Measurements from ENCODE around the gene APOB.

The APOB gene

GRCh38 chr2:20957788-20958525 is 85.9 kb downstream of the APOB start:
- H3K4me3 ChIP-seq (ENCODE audit: insufficient read depth in 1 of 2, low read depth in 1 of 2, low read length in 2 of 2), result no peak overlapping the region

GRCh38 chr2:20955277-20956026 is 88.4 kb downstream of the APOB start:
- 81% methylated on average over 8 of the region's 10 CpGs for WGBS

More at GRCh38 chr2:20957788-20958525, 85.9 kb downstream of the APOB start:
- Histone ChIP-seq H3K9ac (ENCODE audit: low read length) (no peak overlapping the region), H3K4me2 (ENCODE audit: low read length, poor library complexity, severe bottlenecking) (no peak overlapping the region), H3K4me1 (ENCODE audit: control insufficient read depth, insufficient read depth, low read depth, low read length) (peaks cover 6% of the 10 kb centered on the region), H2AFZ (ENCODE audit: low read depth, low read length) (no peak overlapping the region), H2BK15ac (ENCODE audit: low read depth, poor library complexity, severe bottlenecking) (no peak overlapping the region), H2BK120ac (ENCODE audit: low read depth, low read length) (no peak overlapping the region), H3K9me3 (ENCODE audit: control insufficient read depth, low read length) (no peaks in the 10 kb centered on the region), H3K27me3 (ENCODE audit: control insufficient read depth in 1 of 2, insufficient read depth in 1 of 2, low read length in 2 of 2) (peaks cover 8 to 40% of the 10 kb centered on the region in 2 experiments), H3K36me3 (ENCODE audit: control insufficient read depth in 1 of 2, insufficient read depth in 2 of 2, low read depth in 1 of 2, low read length in 2 of 2) (no peaks in the 10 kb centered on the region), H3K79me1 (replicated peaks; ENCODE audit: low read length, poor library complexity, severe bottlenecking) (no peaks in the 10 kb centered on the region), H3K23ac (ENCODE audit: low read length in 2 of 2) (no peak overlapping the region), H3K27ac (ENCODE audit: low read length, poor library complexity, severe bottlenecking) (no peak overlapping the region), H2BK12ac (ENCODE audit: low read length in 2 of 2) (no peak overlapping the region), H3K18ac (ENCODE audit: low read depth in 1 of 2, low read length in 2 of 2) (no peak overlapping the region), H3K14ac (ENCODE audit: low read length in 2 of 2) (no peak overlapping the region), H4K8ac (ENCODE audit: low read length) (no peak overlapping the region), H2AK5ac (ENCODE audit: low read length, severe bottlenecking) (no peak overlapping the region), H2BK5ac (ENCODE audit: low read depth, low read length, poor library complexity, severe bottlenecking) (no peak overlapping the region), H4K91ac (ENCODE audit: low read length) (no peak overlapping the region), H3K4ac (ENCODE audit: low read depth in 1 of 2, low read length in 2 of 2) (no peak overlapping the region)
- no peak for DNase-seq
- 80% methylated on average over 21 of the region's 21 CpGs for WGBS

GRCh38 chr2:20953146-20953824 is 90.6 kb downstream of the APOB start:
- Histone ChIP-seq H2BK15ac (ENCODE audit: low read depth, poor library complexity, severe bottlenecking) (no peak overlapping the region), H2BK120ac (ENCODE audit: low read depth, low read length) (no peak overlapping the region), H3K79me1 (replicated peaks; ENCODE audit: low read length, poor library complexity, severe bottlenecking) (no peaks in the 10 kb centered on the region), H4K8ac (ENCODE audit: low read length) (no peak overlapping the region), H3K9me3 (ENCODE audit: control insufficient read depth, low read length) (no peaks in the 10 kb centered on the region), H3K4me1 (ENCODE audit: control insufficient read depth, insufficient read depth, low read depth, low read length) (peaks cover 6% of the 10 kb centered on the region), H2AK5ac (ENCODE audit: low read length, severe bottlenecking) (no peak overlapping the region), H3K23ac (ENCODE audit: low read length in 2 of 2) (no peak overlapping the region), H3K27ac (ENCODE audit: low read length, poor library complexity, severe bottlenecking) (no peak overlapping the region), H2BK5ac (ENCODE audit: low read depth, low read length, poor library complexity, severe bottlenecking) (no peak overlapping the region), H3K14ac (ENCODE audit: low read length in 2 of 2) (no peak overlapping the region), H3K27me3 (ENCODE audit: control insufficient read depth in 1 of 2, insufficient read depth in 1 of 2, low read length in 2 of 2) (peaks cover 0 to 19% of the 10 kb centered on the region in 2 experiments), H2BK12ac (ENCODE audit: low read length in 2 of 2) (no peak overlapping the region), H2AFZ (ENCODE audit: low read depth, low read length) (no peak overlapping the region), H4K91ac (ENCODE audit: low read length) (no peak overlapping the region), H3K36me3 (ENCODE audit: control insufficient read depth in 1 of 2, insufficient read depth in 2 of 2, low read depth in 1 of 2, low read length in 2 of 2) (no peaks in the 10 kb centered on the region), H3K4me3 (ENCODE audit: insufficient read depth in 1 of 2, low read depth in 1 of 2, low read length in 2 of 2) (no peak overlapping the region), H3K9ac (ENCODE audit: low read length) (no peak overlapping the region), H3K4ac (ENCODE audit: low read depth in 1 of 2, low read length in 2 of 2) (no peak overlapping the region), H3K18ac (ENCODE audit: low read depth in 1 of 2, low read length in 2 of 2) (no peak overlapping the region), H3K4me2 (ENCODE audit: low read length, poor library complexity, severe bottlenecking) (no peak overlapping the region)
- DNase-seq, result no peak
- 85% methylated on average over 10 of the region's 10 CpGs for WGBS

More at GRCh38 chr2:20955277-20956026, 88.4 kb downstream of the APOB start:
- no peak overlapping the region for H3K4ac ChIP-seq (ENCODE audit: low read depth in 1 of 2, low read length in 2 of 2)
- H4K8ac ChIP-seq (ENCODE audit: low read length), result no peak overlapping the region
- H3K4me1 ChIP-seq (ENCODE audit: control insufficient read depth, insufficient read depth, low read depth, low read length), result peaks cover 6% of the 10 kb centered on the region
- no peaks in the 10 kb centered on the region for H3K36me3 ChIP-seq (ENCODE audit: control insufficient read depth in 1 of 2, insufficient read depth in 2 of 2, low read depth in 1 of 2, low read length in 2 of 2)
- no peak overlapping the region for H3K9ac ChIP-seq (ENCODE audit: low read length)
- H2BK5ac ChIP-seq (ENCODE audit: low read depth, low read length, poor library complexity, severe bottlenecking), result no peak overlapping the region
- H2AK5ac ChIP-seq (ENCODE audit: low read length, severe bottlenecking), result no peak overlapping the region
- no peak overlapping the region for H3K23ac ChIP-seq (ENCODE audit: low read length in 2 of 2)
- H4K91ac ChIP-seq (ENCODE audit: low read length), result no peak overlapping the region
- H3K14ac ChIP-seq (ENCODE audit: low read length in 2 of 2), result no peak overlapping the region
- no peak overlapping the region for H2BK12ac ChIP-seq (ENCODE audit: low read length in 2 of 2)
- H2AFZ ChIP-seq (ENCODE audit: low read depth, low read length), result no peak overlapping the region
- no peak overlapping the region for H3K4me3 ChIP-seq (ENCODE audit: insufficient read depth in 1 of 2, low read depth in 1 of 2, low read length in 2 of 2)
- no peak overlapping the region for H3K27ac ChIP-seq (ENCODE audit: low read length, poor library complexity, severe bottlenecking)
- H3K4me2 ChIP-seq (ENCODE audit: low read length, poor library complexity, severe bottlenecking), result no peak overlapping the region
- no peak overlapping the region for H3K18ac ChIP-seq (ENCODE audit: low read depth in 1 of 2, low read length in 2 of 2)
- H3K79me1 ChIP-seq (replicated peaks; ENCODE audit: low read length, poor library complexity, severe bottlenecking), result no peaks in the 10 kb centered on the region
- no peak overlapping the region for H2BK15ac ChIP-seq (ENCODE audit: low read depth, poor library complexity, severe bottlenecking)
- H3K27me3 ChIP-seq (ENCODE audit: control insufficient read depth in 1 of 2, insufficient read depth in 1 of 2, low read length in 2 of 2), result peaks cover 5 to 34% of the 10 kb centered on the region in 2 experiments
- no peaks in the 10 kb centered on the region for H3K9me3 ChIP-seq (ENCODE audit: control insufficient read depth, low read length)
- no peak for DNase-seq
- H2BK120ac ChIP-seq (ENCODE audit: low read depth, low read length), result no peak overlapping the region
